SK-N-DZ (cell line): Measurements from ENCODE around the gene MID1IP1. TPM values are rescaled to one million over a fixed set of nuclear protein-coding genes. Genes with fewer than 3 reads are reported as not detected.

Experiments
- DNase-seq: peaks from one replicate; pipeline ENCODE4 v3.0.0-alpha.2; 2015; ENCODE audit warnings: low spot score
- polyA plus RNA-seq, 2 experiments: library from polyadenylated mRNA; depleted of rRNA; stranded (reverse); fragments of >200 nt; gene quantifications; 2 replicates each; pipeline ENCODE4 v1.2.3, GENCODE V29; 2014

MID1IP1 gene
- 85.1 and 89.2 TPM in 2 replicates for polyA plus RNA-seq (2014; cell fraction: cytosol; rRNA removed)
- 47.8 and 53.1 TPM in 2 replicates for polyA plus RNA-seq (2014; cell fraction: nucleus; rRNA removed)

DNA sequence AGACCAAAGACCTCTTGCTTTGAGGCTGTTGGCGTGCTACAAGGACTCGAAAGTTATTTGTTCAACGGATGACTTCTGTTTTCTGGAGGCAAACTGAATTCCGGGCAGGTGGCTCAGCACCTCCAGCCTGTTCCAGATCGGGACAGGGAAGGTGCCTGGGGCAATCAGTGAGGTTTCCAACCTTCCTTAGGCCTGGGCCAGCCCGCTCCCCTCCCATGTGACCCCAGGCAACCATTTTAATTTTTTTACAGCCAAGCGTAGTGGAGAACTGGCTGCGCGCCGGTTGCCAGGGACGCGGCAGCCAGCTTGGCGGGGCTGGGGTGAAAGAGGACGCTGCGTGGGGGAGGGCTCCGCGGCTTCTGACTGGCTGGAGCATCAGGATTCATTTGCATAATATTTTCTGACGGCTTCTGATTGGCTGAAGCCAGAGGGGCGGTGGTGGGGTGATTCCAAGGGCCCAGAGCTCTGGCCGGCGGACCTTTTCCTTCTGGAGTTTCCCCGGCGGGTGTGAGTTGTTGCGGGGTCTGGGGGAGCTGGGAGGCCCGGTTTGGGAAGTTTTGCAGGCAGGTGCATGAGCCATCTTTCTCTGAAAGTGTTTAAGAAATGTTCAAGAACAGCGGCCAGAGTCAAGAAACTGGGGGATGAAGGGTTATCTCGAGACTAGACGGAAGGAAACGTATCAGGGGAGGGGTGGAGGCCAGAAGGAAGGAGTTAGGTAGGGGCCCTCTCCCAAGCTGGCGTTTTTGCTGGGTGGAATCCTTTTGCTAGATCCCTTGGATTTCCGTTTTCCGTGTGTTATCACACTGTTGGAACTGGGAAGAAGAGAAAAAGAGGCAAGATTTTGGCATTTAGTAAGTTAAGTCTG is at the start of gene MID1IP1:
Gene MID1IP1 (plus strand): TSS at position 479 of the 865 bp plus-strand sequence. CDS start 3,488 bp downstream, outside the sequence.
- DNase-seq = peak; percentile 84

DNA sequence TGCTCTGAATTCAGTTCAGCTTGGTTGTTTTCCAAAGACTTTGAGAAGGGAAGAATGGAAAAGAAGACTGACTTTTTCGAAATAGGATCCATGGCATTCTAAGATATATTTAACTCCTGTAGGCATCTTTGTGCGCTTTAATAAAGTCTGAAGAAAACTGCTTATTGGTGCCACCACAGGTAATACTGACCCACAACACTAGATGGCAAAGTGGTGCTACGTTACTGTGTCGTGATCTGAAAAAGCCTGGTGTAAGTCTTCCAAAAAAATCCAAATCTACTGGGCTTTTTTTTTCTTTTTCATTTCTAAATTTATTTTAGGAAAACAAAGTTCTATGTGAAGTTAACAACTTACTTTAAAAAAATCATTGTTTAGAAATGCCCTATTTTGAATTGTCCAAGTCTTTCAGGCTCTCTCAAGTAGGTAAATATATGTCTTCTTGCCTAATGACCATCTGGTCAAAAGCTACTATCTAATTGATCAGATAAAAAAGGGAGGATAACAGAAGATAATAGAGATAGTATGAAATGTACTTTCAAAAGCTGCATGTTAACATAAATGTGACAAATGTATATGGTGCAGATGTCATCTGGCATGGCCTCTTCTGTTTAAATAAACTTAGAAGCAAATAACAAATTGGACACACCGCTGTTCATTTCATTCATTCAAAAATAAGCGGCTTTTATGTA is 47.0 kb upstream of the MID1IP1 start:
- DNase-seq = peak; percentile 69

- peak; percentile 51 for DNase-seq
Observed at GRCh38 chrX:38754818-38755718, 46.2 kb upstream of the MID1IP1 start.

- DNase-seq = peak; percentile 53
Observed at GRCh38 chrX:38760883-38761282, 40.4 kb upstream of the MID1IP1 start.

DNA sequence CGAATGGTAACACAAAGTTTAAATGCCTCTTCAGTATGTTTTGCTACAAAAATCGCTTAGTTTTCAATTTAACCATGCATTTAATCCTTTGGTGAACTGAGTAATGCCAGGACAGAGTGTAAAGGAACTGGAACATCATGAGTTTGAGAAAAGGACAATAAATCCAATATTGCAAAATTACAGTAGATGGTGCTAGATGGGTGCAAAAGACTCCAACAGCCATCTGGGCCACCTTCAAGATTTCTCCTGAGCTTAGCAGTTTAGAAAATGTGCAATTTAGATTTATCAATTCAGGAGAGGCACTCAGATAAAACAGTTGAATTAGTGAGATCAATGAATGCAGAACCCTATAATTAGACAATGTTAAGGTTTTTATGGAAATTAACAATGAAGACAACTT is 33.2 kb upstream of the MID1IP1 start:
- peak; percentile 22 for DNase-seq

DNA sequence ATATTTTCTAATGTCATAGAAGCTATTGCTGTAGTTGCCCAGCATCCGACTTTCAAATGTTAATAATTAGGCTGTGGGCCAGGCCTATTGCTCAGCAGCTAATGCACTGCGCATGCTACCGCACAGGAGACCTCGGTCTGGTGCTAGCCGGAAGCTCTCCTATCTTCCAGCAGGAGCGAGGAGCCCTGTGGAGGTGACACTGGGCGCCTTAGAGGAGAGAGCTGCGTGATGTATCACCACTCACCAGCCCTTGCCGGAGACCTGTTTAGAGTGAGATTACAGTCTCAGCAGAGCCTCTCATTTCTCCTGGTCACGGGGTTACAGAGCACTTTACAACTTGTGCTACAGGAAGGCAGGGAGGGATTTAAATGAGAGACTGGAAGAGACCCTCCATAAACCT is 31.1 kb upstream of the MID1IP1 start:
- no peak for DNase-seq

DNA sequence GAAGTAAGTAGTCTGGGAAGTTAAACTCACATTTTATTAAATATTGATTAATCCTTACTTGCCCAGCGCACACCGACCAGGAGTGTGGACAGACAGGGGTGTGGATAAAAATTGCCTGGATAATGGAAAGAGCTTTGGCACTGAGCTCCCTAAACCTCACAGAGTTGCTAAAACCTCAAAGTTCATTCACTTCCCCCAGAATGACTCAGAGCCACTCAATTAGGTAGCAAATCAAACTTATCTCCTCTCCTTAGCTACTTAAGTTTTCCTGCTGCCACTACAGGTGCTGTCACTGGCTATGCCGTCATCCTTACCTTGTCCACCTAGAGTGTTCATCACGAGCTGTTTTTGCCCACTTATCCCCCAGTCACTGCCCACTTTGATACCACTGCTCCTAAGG is 27.0 kb upstream of the MID1IP1 start:
- no peak for DNase-seq

DNA sequence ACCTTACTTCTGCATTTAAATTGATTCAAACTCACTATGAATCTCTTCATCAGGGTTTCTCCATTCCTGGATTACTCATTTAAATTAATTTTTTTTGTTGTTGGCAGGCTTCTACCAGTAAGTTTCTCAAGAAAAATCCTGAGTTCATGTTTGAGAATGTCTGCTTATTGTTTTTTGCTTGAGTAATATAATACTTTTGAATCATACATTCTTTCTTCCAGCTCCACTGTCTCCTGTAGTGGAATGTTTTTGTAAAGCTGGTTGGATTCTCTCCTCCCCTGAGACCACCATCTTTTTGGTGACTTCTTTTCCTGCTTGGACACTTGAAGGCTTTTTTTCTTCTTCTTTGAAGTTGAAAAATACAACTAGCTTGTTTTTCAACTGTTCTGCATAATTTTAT is 4.3 kb upstream of the MID1IP1 start:
- no peak for DNase-seq

DNA sequence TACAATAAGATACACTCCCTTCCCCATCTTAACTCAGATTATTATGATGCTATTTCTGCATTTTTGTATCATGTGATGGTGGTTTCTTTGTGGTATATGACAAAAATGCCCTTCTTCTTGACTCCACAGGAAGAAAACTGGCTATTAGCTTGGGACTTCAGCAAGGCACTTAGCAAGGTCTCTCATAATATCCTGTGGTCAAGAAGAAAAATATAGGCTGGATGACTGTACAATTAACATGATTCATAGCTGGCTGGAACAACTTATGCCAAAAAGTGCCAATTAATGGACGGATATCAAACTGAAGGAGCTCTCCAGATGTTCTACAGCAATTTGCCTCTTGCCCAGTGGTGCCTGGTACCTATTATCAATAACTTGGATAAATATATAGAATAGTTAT is 2.3 kb upstream of the MID1IP1 start:
- DNase-seq = no peak

DNA sequence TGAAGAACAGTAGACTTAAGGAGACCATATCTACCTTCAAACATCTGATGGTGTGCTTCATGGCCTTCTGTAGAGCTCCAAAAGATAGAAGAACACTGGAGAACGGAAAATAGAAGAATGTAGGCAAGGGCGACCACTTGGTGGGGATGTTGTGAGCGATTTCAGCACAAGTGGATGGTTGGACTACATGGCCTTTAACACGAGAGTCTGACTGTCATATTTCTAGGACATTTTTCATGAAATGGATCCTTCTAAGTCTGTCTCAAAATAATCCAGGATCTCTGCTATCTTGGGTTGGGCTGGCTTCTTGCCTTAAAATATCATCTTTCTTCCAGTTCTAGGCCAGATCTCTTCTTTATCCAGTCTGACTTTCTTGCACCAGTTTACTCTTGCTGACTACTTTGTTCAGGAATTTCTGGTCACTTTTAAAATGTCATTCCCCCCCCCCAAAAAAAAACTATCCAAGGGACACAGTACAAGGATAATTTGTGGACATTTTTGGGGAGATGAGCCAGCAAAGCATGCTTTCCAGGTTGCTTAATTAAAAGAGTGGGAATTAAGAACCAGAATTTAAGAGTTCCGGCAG is 1.2 kb upstream of the MID1IP1 start:
- no peak for DNase-seq

DNA sequence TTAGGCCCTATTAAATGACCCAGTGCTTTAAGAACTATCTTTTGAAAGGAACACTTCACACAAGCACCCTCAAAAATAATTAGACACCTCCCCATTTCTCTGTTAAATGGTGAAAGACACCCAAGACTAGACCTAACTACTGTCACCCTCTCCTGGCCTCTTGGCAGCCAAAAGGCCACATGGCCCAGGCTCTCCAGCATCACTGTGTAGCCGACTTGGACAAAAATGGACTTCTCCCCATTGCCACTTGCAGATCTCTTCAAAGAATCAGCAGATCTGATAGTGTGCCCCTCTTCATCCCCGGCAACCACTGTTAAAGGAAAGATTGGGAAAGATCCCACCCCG is 2.0 kb downstream of the MID1IP1 start:
- no peak for DNase-seq

- DNase-seq = peak; percentile 83
Observed at GRCh38 chrX:38803588-38804431, 2.6 kb downstream of the MID1IP1 start.

GRCh38 chrX:38804432-38804681 is 3.1 kb downstream of the MID1IP1 start:
- DNase-seq = no peak

- peak; percentile 22 for DNase-seq
Observed at GRCh38 chrX:38804682-38805431, 3.6 kb downstream of the MID1IP1 start.

- DNase-seq = peak; percentile 17
Observed at GRCh38 chrX:38805432-38806389, 4.5 kb downstream of the MID1IP1 start.

- DNase-seq = no peak
Observed at GRCh38 chrX:38806875-38807621, 5.8 kb downstream of the MID1IP1 start.

GRCh38 chrX:38807873-38808272 is 6.6 kb downstream of the MID1IP1 start:
- no peak for DNase-seq
